MM.1S (cell line): Measurements from ENCODE around the gene TRPV4.

ENCODE experiments used
- DNase-seq: peaks from one replicate; pipeline ENCODE4 v3.0.0-alpha.2; 2015
- H2AFZ ChIP-seq: fragments of 300-600 bp; sonication (generic); 2 replicates; pipeline ENCODE4 v1.6.0; 2016; ENCODE audit warnings: antibody characterized with exemption, low read length
- H3F3A ChIP-seq: fragments of 300-600 bp; sonication (generic); 2 replicates; pipeline ENCODE4 v1.6.1; 2016; ENCODE audit warnings: mild to moderate bottlenecking, antibody characterized with exemption, low read length, moderate library complexity, mixed read lengths; ENCODE audit not compliant: insufficient read depth
- H3K27ac ChIP-seq: fragments of 300-600 bp; sonication (generic); 2 replicates; pipeline ENCODE4 v1.5.1; 2016; ENCODE audit warnings: mild to moderate bottlenecking, low read length
- H3K27me3 ChIP-seq: fragments of 300-600 bp; sonication (generic); replicated peaks from 2 replicates; pipeline ENCODE4 v1.6.0; 2016; ENCODE audit warnings: low read length; ENCODE audit not compliant: insufficient read depth
- H3K36me3 ChIP-seq: fragments of 300-600 bp; sonication (generic); replicated peaks from 2 replicates; pipeline ENCODE4 v1.6.1; 2016; ENCODE audit warnings: mild to moderate bottlenecking, low read length, mixed read lengths; ENCODE audit not compliant: insufficient read depth
- H3K4me1 ChIP-seq: fragments of 300-600 bp; sonication (generic); 2 replicates; pipeline ENCODE4 v1.6.1; 2016; ENCODE audit warnings: low read length, mixed read lengths
- H3K4me2 ChIP-seq: fragments of 300-600 bp; sonication (generic); 2 replicates; pipeline ENCODE4 v1.6.0; 2016; ENCODE audit warnings: low read depth, low read length
- H3K4me3 ChIP-seq: fragments of 300-600 bp; sonication (generic); 2 replicates; pipeline ENCODE4 v1.5.1; 2016; ENCODE audit warnings: low read length, mixed read lengths
- H3K79me2 ChIP-seq: fragments of 300-600 bp; sonication (generic); 2 replicates; pipeline ENCODE4 v1.6.1; 2016; ENCODE audit warnings: mixed run types, low read length, mixed read lengths
- H3K9ac ChIP-seq: fragments of 300-600 bp; sonication (generic); 2 replicates; pipeline ENCODE4 v1.6.1; 2016; ENCODE audit warnings: low read length, mixed read lengths
- H3K9me2 ChIP-seq: fragments of 300-600 bp; sonication (generic); replicated peaks from 2 replicates; pipeline ENCODE4 v1.6.1; 2016; ENCODE audit warnings: mild to moderate bottlenecking, low read length, mixed read lengths; ENCODE audit not compliant: insufficient read depth
- H3K9me3 ChIP-seq: fragments of 300-600 bp; sonication (generic); replicated peaks from 2 replicates; pipeline ENCODE4 v1.6.1; 2016; ENCODE audit warnings: mild to moderate bottlenecking, low read length, mixed read lengths; ENCODE audit not compliant: insufficient read depth
- H4K20me1 ChIP-seq: fragments of 300-600 bp; sonication (generic); 2 replicates; pipeline ENCODE4 v1.6.1; 2016; ENCODE audit warnings: mild to moderate bottlenecking, low read length, moderate library complexity, mixed read lengths; ENCODE audit not compliant: insufficient read depth
- EZH2 ChIP-seq: fragments of 300-600 bp; sonication (generic); optimal IDR thresholded peaks from 2 replicates; pipeline ENCODE3; 2017; ENCODE audit warnings: low read depth, mild to moderate bottlenecking, antibody characterized with exemption, low read length, mixed read lengths
- EZH2phosphoT487 ChIP-seq: fragments of 300-600 bp; sonication (generic); IDR thresholded peaks from 2 replicates; pipeline ENCODE4 v1.6.1; 2018; ENCODE audit warnings: antibody characterized with exemption, low read length
- TF ChIP-seq, protein P1 (sequence below): fragments of 300-600 bp; sonication (generic); IDR thresholded peaks from 2 replicates; pipeline ENCODE4 v1.5.1; 2016; ENCODE audit warnings: antibody characterized with exemption, low read length, mixed read lengths

The TRPV4 gene

DNA sequence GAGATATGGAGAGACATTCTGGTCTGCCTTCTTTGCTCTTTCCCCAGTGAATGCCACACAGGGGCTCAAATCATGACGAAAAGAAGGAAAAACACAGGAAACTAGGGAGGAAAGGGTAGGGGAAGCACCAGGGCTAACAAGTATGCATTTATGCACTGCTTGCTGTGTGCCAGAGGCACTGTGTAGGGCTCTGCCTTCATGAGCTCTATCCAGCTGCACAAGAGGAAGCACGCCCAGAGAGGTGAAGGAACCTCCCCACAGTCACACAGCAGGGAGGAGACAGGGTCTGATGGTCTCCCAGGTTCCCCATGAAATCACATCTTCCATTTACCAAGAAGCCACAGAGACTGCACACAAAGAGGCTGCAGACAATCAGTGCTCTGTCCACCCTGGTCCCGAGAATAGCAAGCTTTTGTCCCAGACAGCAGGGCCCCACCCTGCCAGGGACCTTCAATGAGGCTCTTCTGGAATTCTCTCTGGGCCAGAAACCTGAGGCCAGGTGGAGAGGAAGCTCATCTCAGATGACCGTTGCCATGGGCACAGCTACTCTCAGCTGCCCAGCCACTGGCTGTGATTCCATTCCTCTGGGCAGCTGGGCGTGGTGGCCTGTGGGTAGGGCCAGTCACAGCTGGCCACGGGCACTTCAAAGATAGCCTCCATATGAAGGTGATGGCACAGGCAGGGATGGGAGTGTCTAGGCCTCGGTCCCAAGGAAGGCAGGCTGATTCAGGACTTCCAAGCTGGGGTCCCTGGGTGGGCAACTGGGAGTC, 7.3 kb upstream of the TRPV4 start:
- Histone ChIP-seq H2AFZ (no peak overlapping the region), H3K9ac (no peak overlapping the region), H3F3A (no peaks in the 10 kb centered on the region), H3K36me3 (no peaks in the 10 kb centered on the region), H3K4me2 (no peak overlapping the region), H3K4me1 (peaks cover 6% of the 10 kb centered on the region; the same call in 1 of the 2 replicates), H3K4me3 (no peak overlapping the region), H4K20me1 (no peaks in the 10 kb centered on the region), H3K79me2 (no peaks in the 10 kb centered on the region), H3K27ac (no peak overlapping the region), H3K27me3 (no peaks in the 10 kb centered on the region), H3K9me3 (no peaks in the 10 kb centered on the region), H3K9me2 (no peaks in the 10 kb centered on the region)
- TF ChIP-seq EZH2, result no peak
- DNase-seq, result no peak

- H3F3A ChIP-seq, result no peaks in the 10 kb centered on the region
- no peaks in the 10 kb centered on the region for H3K27me3 ChIP-seq
- no peak for DNase-seq
- TF ChIP-seq EZH2 (no peak), EZH2phosphoT487 (no peak)
- TF ChIP-seq, protein P1, sequence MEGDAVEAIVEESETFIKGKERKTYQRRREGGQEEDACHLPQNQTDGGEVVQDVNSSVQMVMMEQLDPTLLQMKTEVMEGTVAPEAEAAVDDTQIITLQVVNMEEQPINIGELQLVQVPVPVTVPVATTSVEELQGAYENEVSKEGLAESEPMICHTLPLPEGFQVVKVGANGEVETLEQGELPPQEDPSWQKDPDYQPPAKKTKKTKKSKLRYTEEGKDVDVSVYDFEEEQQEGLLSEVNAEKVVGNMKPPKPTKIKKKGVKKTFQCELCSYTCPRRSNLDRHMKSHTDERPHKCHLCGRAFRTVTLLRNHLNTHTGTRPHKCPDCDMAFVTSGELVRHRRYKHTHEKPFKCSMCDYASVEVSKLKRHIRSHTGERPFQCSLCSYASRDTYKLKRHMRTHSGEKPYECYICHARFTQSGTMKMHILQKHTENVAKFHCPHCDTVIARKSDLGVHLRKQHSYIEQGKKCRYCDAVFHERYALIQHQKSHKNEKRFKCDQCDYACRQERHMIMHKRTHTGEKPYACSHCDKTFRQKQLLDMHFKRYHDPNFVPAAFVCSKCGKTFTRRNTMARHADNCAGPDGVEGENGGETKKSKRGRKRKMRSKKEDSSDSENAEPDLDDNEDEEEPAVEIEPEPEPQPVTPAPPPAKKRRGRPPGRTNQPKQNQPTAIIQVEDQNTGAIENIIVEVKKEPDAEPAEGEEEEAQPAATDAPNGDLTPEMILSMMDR, result no peak
- H3K9ac ChIP-seq, result no peak overlapping the region
- H3K36me3 ChIP-seq, result no peaks in the 10 kb centered on the region
- peaks cover 6% of the 10 kb centered on the region; the same call in 1 of the 2 replicates for H3K4me1 ChIP-seq
- no peaks in the 10 kb centered on the region for H3K9me2 ChIP-seq
- H3K4me2 ChIP-seq, result no peak overlapping the region
- no peak overlapping the region for H2AFZ ChIP-seq
- no peaks in the 10 kb centered on the region for H3K9me3 ChIP-seq
- no peak overlapping the region for H3K27ac ChIP-seq
- H3K4me3 ChIP-seq, result no peak overlapping the region
- no peaks in the 10 kb centered on the region for H4K20me1 ChIP-seq
- H3K79me2 ChIP-seq, result no peaks in the 10 kb centered on the region
Measured at GRCh38 chr12:109839444-109839843, 6.2 kb upstream of the TRPV4 start.

DNA sequence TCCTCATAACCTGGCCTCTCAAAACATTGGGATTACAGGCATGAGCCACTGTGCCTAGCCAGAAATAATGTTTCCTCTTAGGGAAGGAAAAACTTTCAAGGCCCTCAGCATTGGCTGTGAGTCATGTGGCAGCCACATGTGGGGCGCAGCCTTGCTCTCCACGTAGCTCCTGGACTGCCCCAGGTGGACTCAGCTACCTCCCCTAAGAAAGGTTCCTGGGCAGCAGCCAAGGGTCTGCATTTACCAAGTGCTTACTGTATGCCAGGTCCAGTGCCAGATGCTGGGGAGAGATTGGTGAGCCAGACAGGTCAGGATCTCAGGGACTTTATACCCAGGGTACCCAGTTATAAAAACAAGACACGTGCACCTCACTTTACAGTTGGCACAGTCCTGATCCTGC, 3.7 kb upstream of the TRPV4 start:
- no peak overlapping the region for H3K4me2 ChIP-seq
- H2AFZ ChIP-seq, result no peak overlapping the region

More for the DNA sequence above, 3.7 kb upstream of the TRPV4 start:
- Histone ChIP-seq H3K27me3 (peaks cover 3% of the 10 kb centered on the region; the same call in 1 of the 2 replicates), H3K4me1 (peaks cover 6% of the 10 kb centered on the region; the same call in 1 of the 2 replicates), H3K27ac (no peak overlapping the region), H3K79me2 (no peaks in the 10 kb centered on the region), H3K9me3 (no peaks in the 10 kb centered on the region), H3F3A (no peaks in the 10 kb centered on the region), H3K36me3 (no peaks in the 10 kb centered on the region), H3K4me3 (no peak overlapping the region), H3K9ac (no peak overlapping the region), H3K9me2 (no peaks in the 10 kb centered on the region), H4K20me1 (no peaks in the 10 kb centered on the region)
- TF ChIP-seq EZH2phosphoT487 (no peak), EZH2 (no peak)
- TF ChIP-seq, protein P1, result no peak
- no peak for DNase-seq
